ENCODE data around the gene PLPPR3.

PLPPR3 gene

GRCh38 chr19:810883-811489 is 10.8 kb downstream of the PLPPR3 start:
- Histone ChIP-seq H3K4me1 (ENCODE audit: insufficient read depth, low read length) (no peaks in the 10 kb centered on the region), H3K9ac (ENCODE audit: low read length) (no peak overlapping the region), H3K27me3 (ENCODE audit: control insufficient read depth in 1 of 2, insufficient read depth in 2 of 2, low read length in 2 of 2) (no peaks in the 10 kb centered on the region), H3K36me3 (ENCODE audit: insufficient read depth, low read length) (peaks cover 46% of the 10 kb centered on the region), H3K9me3 (ENCODE audit: low read length) (no peaks in the 10 kb centered on the region), H3K27ac (ENCODE audit: low read depth, low read length) (no peak overlapping the region), H3K4me3 (ENCODE audit: low read depth in 1 of 2, low read length in 2 of 2) (no peak overlapping the region)

GRCh38 chr19:810077-810855 is 11.5 kb downstream of the PLPPR3 start:
- Histone ChIP-seq H3K9me3 (ENCODE audit: low read length) (no peaks in the 10 kb centered on the region), H3K9ac (ENCODE audit: low read length) (no peak overlapping the region), H3K36me3 (ENCODE audit: insufficient read depth, low read length) (peaks cover 50% of the 10 kb centered on the region), H3K4me3 (ENCODE audit: low read depth in 1 of 2, low read length in 2 of 2) (no peak overlapping the region), H3K27ac (ENCODE audit: low read depth, low read length) (no peak overlapping the region), H3K4me1 (ENCODE audit: insufficient read depth, low read length) (no peaks in the 10 kb centered on the region), H3K27me3 (ENCODE audit: control insufficient read depth in 1 of 2, insufficient read depth in 2 of 2, low read length in 2 of 2) (no peaks in the 10 kb centered on the region)

GRCh38 chr19:808423-808775 is 13.4 kb downstream of the PLPPR3 start:
- Histone ChIP-seq H3K27me3 (ENCODE audit: control insufficient read depth in 1 of 2, insufficient read depth in 2 of 2, low read length in 2 of 2) (no peaks in the 10 kb centered on the region), H3K9me3 (ENCODE audit: low read length) (no peaks in the 10 kb centered on the region), H3K36me3 (ENCODE audit: insufficient read depth, low read length) (peaks cover 69% of the 10 kb centered on the region), H3K27ac (ENCODE audit: low read depth, low read length) (no peak overlapping the region), H3K9ac (ENCODE audit: low read length) (no peak overlapping the region), H3K4me3 (ENCODE audit: low read depth in 1 of 2, low read length in 2 of 2) (no peak overlapping the region), H3K4me1 (ENCODE audit: insufficient read depth, low read length) (peaks cover 2% of the 10 kb centered on the region)

GRCh38 chr19:807627-808422 is 13.9 kb downstream of the PLPPR3 start:
- Histone ChIP-seq H3K27ac (ENCODE audit: low read depth, low read length) (no peak overlapping the region), H3K36me3 (ENCODE audit: insufficient read depth, low read length) (peaks cover 69% of the 10 kb centered on the region), H3K9ac (ENCODE audit: low read length) (no peak overlapping the region), H3K4me3 (ENCODE audit: low read depth in 1 of 2, low read length in 2 of 2) (no peak overlapping the region), H3K9me3 (ENCODE audit: low read length) (no peaks in the 10 kb centered on the region), H3K27me3 (ENCODE audit: control insufficient read depth in 1 of 2, insufficient read depth in 2 of 2, low read length in 2 of 2) (no peaks in the 10 kb centered on the region), H3K4me1 (ENCODE audit: insufficient read depth, low read length) (peaks cover 8% of the 10 kb centered on the region)

- H3K4me3 ChIP-seq (ENCODE audit: low read depth in 1 of 2, low read length in 2 of 2) = no peak overlapping the region
- no peak overlapping the region for H3K27ac ChIP-seq (ENCODE audit: low read depth, low read length)
- H3K4me1 ChIP-seq (ENCODE audit: insufficient read depth, low read length) = peaks cover 17% of the 10 kb centered on the region
- H3K36me3 ChIP-seq (ENCODE audit: insufficient read depth, low read length) = peaks cover 67% of the 10 kb centered on the region
- H3K9ac ChIP-seq (ENCODE audit: low read length) = no peak overlapping the region
- no peaks in the 10 kb centered on the region for H3K9me3 ChIP-seq (ENCODE audit: low read length)
- H3K27me3 ChIP-seq (ENCODE audit: control insufficient read depth in 1 of 2, insufficient read depth in 2 of 2, low read length in 2 of 2) = no peaks in the 10 kb centered on the region
Measured at GRCh38 chr19:806815-807421, 14.8 kb downstream of the PLPPR3 start.

- Histone ChIP-seq H3K27ac (ENCODE audit: low read depth, low read length) (no peak overlapping the region), H3K36me3 (ENCODE audit: insufficient read depth, low read length) (peaks cover 58% of the 10 kb centered on the region), H3K9me3 (ENCODE audit: low read length) (no peaks in the 10 kb centered on the region)
Measured at GRCh38 chr19:805600-806550, 15.9 kb downstream of the PLPPR3 start.

GRCh38 chr19:805166-805551 is 16.6 kb downstream of the PLPPR3 start:
- peaks cover 34% of the 10 kb centered on the region for H3K4me1 ChIP-seq (ENCODE audit: insufficient read depth, low read length)
- H3K27ac ChIP-seq (ENCODE audit: low read depth, low read length) = no peak overlapping the region
- no peak overlapping the region for H3K4me3 ChIP-seq (ENCODE audit: low read depth in 1 of 2, low read length in 2 of 2)
- H3K36me3 ChIP-seq (ENCODE audit: insufficient read depth, low read length) = peaks cover 56% of the 10 kb centered on the region
- no peaks in the 10 kb centered on the region for H3K27me3 ChIP-seq (ENCODE audit: control insufficient read depth in 1 of 2, insufficient read depth in 2 of 2, low read length in 2 of 2)
- no peak overlapping the region for H3K9ac ChIP-seq (ENCODE audit: low read length)
- H3K9me3 ChIP-seq (ENCODE audit: low read length) = no peaks in the 10 kb centered on the region

More at GRCh38 chr19:805600-806550, 15.9 kb downstream of the PLPPR3 start:
- H3K9ac ChIP-seq (ENCODE audit: low read length) = no peak overlapping the region
- H3K4me1 ChIP-seq (ENCODE audit: insufficient read depth, low read length) = peaks cover 27% of the 10 kb centered on the region
- no peaks in the 10 kb centered on the region for H3K27me3 ChIP-seq (ENCODE audit: control insufficient read depth in 1 of 2, insufficient read depth in 2 of 2, low read length in 2 of 2)
- H3K4me3 ChIP-seq (ENCODE audit: low read depth in 1 of 2, low read length in 2 of 2) = no peak overlapping the region

- Histone ChIP-seq H3K4me1 (ENCODE audit: insufficient read depth, low read length) (peaks cover 40% of the 10 kb centered on the region), H3K9me3 (ENCODE audit: low read length) (no peaks in the 10 kb centered on the region), H3K36me3 (ENCODE audit: insufficient read depth, low read length) (peaks cover 52% of the 10 kb centered on the region), H3K9ac (ENCODE audit: low read length) (no peak overlapping the region), H3K4me3 (ENCODE audit: low read depth in 1 of 2, low read length in 2 of 2) (no peak overlapping the region), H3K27ac (ENCODE audit: low read depth, low read length) (no peak overlapping the region), H3K27me3 (ENCODE audit: control insufficient read depth in 1 of 2, insufficient read depth in 2 of 2, low read length in 2 of 2) (no peaks in the 10 kb centered on the region)
Measured at GRCh38 chr19:804419-805165, 17.2 kb downstream of the PLPPR3 start.

GRCh38 chr19:803686-804418 is 17.9 kb downstream of the PLPPR3 start:
- no peak overlapping the region for H3K4me3 ChIP-seq (ENCODE audit: low read depth in 1 of 2, low read length in 2 of 2)
- H3K27ac ChIP-seq (ENCODE audit: low read depth, low read length) = no peak overlapping the region
- peaks cover 54% of the 10 kb centered on the region for H3K36me3 ChIP-seq (ENCODE audit: insufficient read depth, low read length)
- H3K27me3 ChIP-seq (ENCODE audit: control insufficient read depth in 1 of 2, insufficient read depth in 2 of 2, low read length in 2 of 2) = no peaks in the 10 kb centered on the region
- no peaks in the 10 kb centered on the region for H3K9me3 ChIP-seq (ENCODE audit: low read length)
- no peak overlapping the region for H3K9ac ChIP-seq (ENCODE audit: low read length)
- peaks cover 48% of the 10 kb centered on the region for H3K4me1 ChIP-seq (ENCODE audit: insufficient read depth, low read length)

Data from muscle layer of colon (tissue), 2 donors.